Activated CD8-positive, alpha-beta T cell treated with anti-CD3 and anti-CD28 coated beads for 36 hours (primary cell): ENCODE measurements around the gene FBXO15. TPM values are rescaled to one million over a fixed set of nuclear protein-coding genes. Genes with fewer than 3 reads are reported as not detected.

Experiments
- ATAC-seq: fragments of 200-7000 bp; cut with Tn5 transposase; one replicate; pipeline ENCODE4 v1.10.0; 2021; ENCODE audit warnings: mild to moderate bottlenecking, moderate library complexity
- CTCF ChIA-PET: fragments of 350-600 bp; sonication (Branson Sonifier 250); formaldehyde crosslinking; loops from one replicate; lab custom pipeline; 2021; ENCODE audit warnings: antibody characterized with exemption; lab: Charles Lee
- POLR2A ChIA-PET: fragments of 350-600 bp; sonication (Branson Sonifier 250); formaldehyde crosslinking; loops from one replicate; lab custom pipeline; 2021; ENCODE audit warnings: antibody characterized with exemption; lab: Charles Lee
- DNase-seq: peaks from one replicate; pipeline ENCODE4 v3.0.0-alpha.2; 2020
- H3K27ac Mint-ChIP-seq: one replicate; pipeline ENCODE4 v1.8.0; 2021; ENCODE audit warnings: mild to moderate bottlenecking, mixed read lengths
- H3K27me3 Mint-ChIP-seq: one replicate; pipeline ENCODE4 v1.8.0; 2021; ENCODE audit warnings: mixed read lengths
- H3K36me3 Mint-ChIP-seq: one replicate; pipeline ENCODE4 v1.8.0; 2021; ENCODE audit warnings: low read depth, mixed read lengths
- H3K4me1 Mint-ChIP-seq: one replicate; pipeline ENCODE4 v1.8.0; 2021; ENCODE audit warnings: low read depth, mixed read lengths
- H3K4me3 Mint-ChIP-seq: one replicate; pipeline ENCODE4 v1.8.0; 2021; ENCODE audit warnings: mild to moderate bottlenecking, moderate library complexity, mixed read lengths
- H3K9me3 Mint-ChIP-seq: one replicate; pipeline ENCODE4 v1.8.0; 2021; ENCODE audit warnings: mixed read lengths
- intact Hi-C: fragments of 100-400 bp; cut with micrococcal nuclease; formaldehyde crosslinking; loops from one replicate; pipeline ENCODE4 v1.10.0; 2022
- total RNA-seq, 2 experiments: library from RNA; stranded (reverse); gene quantifications; one replicate each; pipeline ENCODE4 v1.2.3, GENCODE V29; 2021
- TF ChIP-seq, protein P1 (sequence below): fragments of 200-600 bp; IDR thresholded peaks from one replicate; pipeline ENCODE4 v1.8.0; 2022; ENCODE audit warnings: antibody characterized with exemption, mild to moderate bottlenecking

The FBXO15 gene
- total RNA-seq, 2 experiments from 2014 or later, result 2.1 TPM

DNA sequence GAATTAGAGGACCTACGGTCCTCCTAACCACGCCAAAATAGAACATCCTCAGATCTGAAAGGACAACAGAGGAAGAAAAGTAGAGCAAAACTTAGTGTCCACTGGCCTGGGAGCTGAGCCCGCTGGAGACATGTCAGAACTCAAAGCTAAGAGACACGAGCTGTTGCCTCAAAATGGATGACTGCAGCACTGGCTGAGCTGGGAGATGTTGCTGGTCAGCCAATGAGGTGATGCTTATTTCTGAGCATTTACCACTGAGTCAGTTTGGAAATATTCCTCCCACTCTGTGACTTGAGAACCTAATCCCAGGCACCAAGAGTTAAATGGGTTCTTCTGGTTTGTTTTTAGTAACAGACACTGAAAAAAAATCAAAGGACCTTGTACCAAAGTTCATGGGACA lies 32.6 kb downstream of the FBXO15 start:
- intact Hi-C loops, result loop anchor here (5.0 kb wide), 1 partner anchor 33 kb away; no protein-coding TSS in a partner anchor
- ChIA-PET POLR2A (no interaction called here), CTCF (interaction anchor here (1.0 to 4.7 kb wide), 3 partner anchors 19 to 75 kb away, joined by 3 to 28 read pairs (median 5); no protein-coding TSS in a partner anchor)
- H3K9me3 Mint-ChIP-seq, result peaks cover 8% of the 10 kb centered on the region
- no peaks in the 10 kb centered on the region for H3K36me3 Mint-ChIP-seq
- ATAC-seq (no peak), DNase-seq (no peak)
- no peak overlapping the region for H3K27ac Mint-ChIP-seq
- TF ChIP-seq, protein P1, sequence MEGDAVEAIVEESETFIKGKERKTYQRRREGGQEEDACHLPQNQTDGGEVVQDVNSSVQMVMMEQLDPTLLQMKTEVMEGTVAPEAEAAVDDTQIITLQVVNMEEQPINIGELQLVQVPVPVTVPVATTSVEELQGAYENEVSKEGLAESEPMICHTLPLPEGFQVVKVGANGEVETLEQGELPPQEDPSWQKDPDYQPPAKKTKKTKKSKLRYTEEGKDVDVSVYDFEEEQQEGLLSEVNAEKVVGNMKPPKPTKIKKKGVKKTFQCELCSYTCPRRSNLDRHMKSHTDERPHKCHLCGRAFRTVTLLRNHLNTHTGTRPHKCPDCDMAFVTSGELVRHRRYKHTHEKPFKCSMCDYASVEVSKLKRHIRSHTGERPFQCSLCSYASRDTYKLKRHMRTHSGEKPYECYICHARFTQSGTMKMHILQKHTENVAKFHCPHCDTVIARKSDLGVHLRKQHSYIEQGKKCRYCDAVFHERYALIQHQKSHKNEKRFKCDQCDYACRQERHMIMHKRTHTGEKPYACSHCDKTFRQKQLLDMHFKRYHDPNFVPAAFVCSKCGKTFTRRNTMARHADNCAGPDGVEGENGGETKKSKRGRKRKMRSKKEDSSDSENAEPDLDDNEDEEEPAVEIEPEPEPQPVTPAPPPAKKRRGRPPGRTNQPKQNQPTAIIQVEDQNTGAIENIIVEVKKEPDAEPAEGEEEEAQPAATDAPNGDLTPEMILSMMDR, result no peak
- peaks cover 13% of the 10 kb centered on the region for H3K4me1 Mint-ChIP-seq
- H3K27me3 Mint-ChIP-seq, result no peaks in the 10 kb centered on the region
- no peak overlapping the region for H3K4me3 Mint-ChIP-seq

DNA sequence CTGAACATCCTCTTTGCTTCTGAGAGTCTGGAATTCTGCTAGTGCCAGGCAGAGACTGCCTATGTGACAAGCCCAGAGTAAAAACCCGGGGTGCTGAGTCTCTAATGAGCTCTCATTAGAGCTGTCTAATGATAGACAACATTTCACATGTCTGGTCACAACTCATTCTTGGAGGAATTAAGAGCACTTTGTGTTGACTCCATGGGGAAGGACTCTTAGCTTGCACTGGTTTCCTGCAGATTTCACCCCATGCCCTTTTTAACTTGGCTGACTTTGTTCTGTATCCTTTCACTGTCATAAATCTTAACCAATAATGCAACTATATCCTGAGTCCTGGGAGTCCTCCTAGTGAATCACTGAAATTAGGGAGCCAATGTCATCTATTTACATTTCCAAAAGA lies 33.5 kb downstream of the FBXO15 start:
- no peak for ATAC-seq
- ChIA-PET POLR2A (no interaction called here), CTCF (interaction anchor here (1.2 to 4.7 kb wide), 4 partner anchors 19 to 74 kb away, joined by 3 to 28 read pairs (median 4); no protein-coding TSS in a partner anchor)
- H3K4me3 Mint-ChIP-seq, result no peak overlapping the region
- H3K27ac Mint-ChIP-seq, result no peak overlapping the region
- no peak for DNase-seq
- H3K27me3 Mint-ChIP-seq, result no peaks in the 10 kb centered on the region
- TF ChIP-seq, protein P1, result no peak
- intact Hi-C loops, result no loop called here
- H3K4me1 Mint-ChIP-seq, result peaks cover 6% of the 10 kb centered on the region
- H3K36me3 Mint-ChIP-seq, result peaks cover 6% of the 10 kb centered on the region
- H3K9me3 Mint-ChIP-seq, result peaks cover 8% of the 10 kb centered on the region

DNA sequence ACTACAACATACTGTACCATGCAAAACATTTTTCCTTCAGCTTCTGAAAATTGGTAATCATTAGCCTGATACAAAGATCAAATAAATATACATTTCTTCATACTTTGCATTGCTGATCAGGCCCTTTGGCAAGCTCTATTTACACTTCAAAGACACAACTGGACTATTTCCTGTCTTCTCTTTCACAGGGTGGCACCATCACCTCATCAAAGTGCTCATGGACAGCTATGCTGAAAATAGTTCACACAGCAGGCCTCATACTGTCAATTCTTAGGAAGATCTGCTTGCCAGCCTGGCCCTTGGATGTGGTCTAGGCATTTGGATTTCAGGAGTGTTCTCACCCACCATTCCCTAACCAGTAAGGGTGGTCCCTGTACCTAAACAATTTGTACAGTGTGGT lies 33.9 kb downstream of the FBXO15 start:
- POLR2A ChIA-PET, result interaction anchor here (1.0 kb wide), 2 partner anchors 13 to 484 kb away, joined by 3 to 4 read pairs; partner anchors contain the start of gene ZNF407

DNA sequence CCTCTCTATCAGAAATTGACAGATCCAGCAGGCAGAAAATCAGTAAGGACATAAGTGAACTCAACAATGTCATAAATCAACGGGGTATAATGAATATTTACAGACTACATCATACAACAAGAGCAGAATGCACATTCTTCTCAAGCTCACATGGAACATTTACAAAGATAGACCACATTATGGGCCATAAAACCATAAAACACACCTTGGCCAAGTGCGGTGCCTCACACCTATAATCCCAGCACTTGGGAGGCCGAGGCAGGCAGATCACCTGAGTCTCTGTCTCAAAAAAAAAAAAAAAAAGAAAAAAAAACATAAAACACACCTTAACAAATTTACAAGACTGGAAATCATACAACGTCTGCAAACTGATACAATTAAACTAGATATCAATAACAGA lies 36.7 kb downstream of the FBXO15 start:
- no peaks in the 10 kb centered on the region for H3K27me3 Mint-ChIP-seq
- H3K27ac Mint-ChIP-seq, result no peak overlapping the region
- TF ChIP-seq, protein P1, result no peak
- no peak for DNase-seq
- ChIA-PET POLR2A (no interaction called here), CTCF (interaction anchor here (1.5 to 2.2 kb wide), 2 partner anchors 48 to 69 kb away, joined by 3 to 6 read pairs; no protein-coding TSS in a partner anchor)
- peaks cover 16% of the 10 kb centered on the region for H3K36me3 Mint-ChIP-seq
- H3K4me1 Mint-ChIP-seq, result peaks cover 20% of the 10 kb centered on the region
- intact Hi-C loops, result no loop called here
- H3K4me3 Mint-ChIP-seq, result no peak overlapping the region
- peaks cover 15% of the 10 kb centered on the region for H3K9me3 Mint-ChIP-seq
- ATAC-seq, result no peak

More for the DNA sequence above, 33.9 kb downstream of the FBXO15 start:
- intact Hi-C loops, result no loop called here
- TF ChIP-seq, protein P1, result no peak
- ATAC-seq (peak; percentile 47), DNase-seq (no peak)
- Mint-ChIP-seq H3K4me1 (peaks cover 9% of the 10 kb centered on the region), H3K9me3 (peaks cover 8% of the 10 kb centered on the region), H3K27ac (no peak overlapping the region), H3K27me3 (no peaks in the 10 kb centered on the region), H3K36me3 (peaks cover 9% of the 10 kb centered on the region), H3K4me3 (no peak overlapping the region)
- CTCF ChIA-PET, result interaction anchor here (1.2 to 4.7 kb wide), 5 partner anchors 19 to 74 kb away, joined by 3 to 28 read pairs (median 3); no protein-coding TSS in a partner anchor

DNA sequence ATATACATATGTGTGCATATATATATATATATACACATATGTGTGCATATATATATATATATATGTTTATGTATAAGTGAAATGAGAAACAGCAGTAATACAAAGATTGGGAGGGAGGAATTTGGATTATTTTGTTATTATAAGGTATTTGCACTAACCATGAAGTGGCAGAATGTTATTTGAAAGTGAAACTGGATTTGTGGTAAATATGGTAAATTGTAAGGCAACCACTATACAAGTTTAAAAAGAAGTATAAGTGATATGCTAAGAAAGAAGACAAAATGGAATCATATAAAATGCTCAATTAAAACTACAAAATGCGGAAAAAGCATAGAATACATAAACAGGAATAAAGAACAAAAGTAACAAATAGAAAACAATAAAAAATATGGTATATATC lies 37.5 kb downstream of the FBXO15 start:
- peaks cover 15% of the 10 kb centered on the region for H3K9me3 Mint-ChIP-seq
- peaks cover 16% of the 10 kb centered on the region for H3K36me3 Mint-ChIP-seq
- ChIA-PET CTCF (interaction anchor here (1.1 kb wide), 1 partner anchor 28 kb away, joined by 4 read pairs; no protein-coding TSS in a partner anchor), POLR2A (no interaction called here)
- no peak overlapping the region for H3K4me3 Mint-ChIP-seq
- TF ChIP-seq, protein P1, result no peak
- H3K27me3 Mint-ChIP-seq, result no peaks in the 10 kb centered on the region
- ATAC-seq, result no peak
- intact Hi-C loops, result no loop called here
- DNase-seq, result no peak
- H3K4me1 Mint-ChIP-seq, result peaks cover 20% of the 10 kb centered on the region
- no peak overlapping the region for H3K27ac Mint-ChIP-seq
